ENCODE data around the gene TSEN34.

TSEN34 gene

GRCh38 chr19:54196536-54196935 lies 5.4 kb downstream of the TSEN34 start:
- no peak for DNase-seq (ENCODE audit: low read depth)
- no peak overlapping the region for H3K4me3 ChIP-seq (ENCODE audit: low read length)
- TF ChIP-seq CTCF (conservative IDR thresholded peaks at IDR 0.05; ENCODE audit: low read depth, low read length), result no peak

DNA sequence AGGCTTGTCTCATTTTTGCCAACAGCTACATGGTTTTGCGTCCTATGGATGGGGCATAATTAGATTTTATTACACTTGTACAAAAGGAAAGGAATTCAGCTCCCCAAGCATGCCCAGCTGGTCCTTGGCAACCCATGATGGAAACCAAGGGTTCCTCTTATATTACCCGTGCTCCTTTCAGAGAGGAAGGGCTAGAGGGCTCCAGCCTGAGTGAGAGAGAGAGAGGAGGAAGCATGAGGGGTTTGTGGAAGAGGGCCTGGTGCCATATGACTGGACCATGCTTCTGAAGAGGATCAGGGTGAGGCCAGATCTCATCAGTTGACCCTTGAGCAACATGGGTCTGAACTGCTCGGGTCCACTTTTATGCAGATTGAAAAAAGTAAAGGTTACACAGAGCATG lies 6.0 kb downstream of the TSEN34 start:
- no peak for TF ChIP-seq CTCF (conservative IDR thresholded peaks at IDR 0.05; ENCODE audit: low read depth, low read length)
- no peak for DNase-seq (ENCODE audit: low read depth)
- no peak overlapping the region for H3K4me3 ChIP-seq (ENCODE audit: low read length)

DNA sequence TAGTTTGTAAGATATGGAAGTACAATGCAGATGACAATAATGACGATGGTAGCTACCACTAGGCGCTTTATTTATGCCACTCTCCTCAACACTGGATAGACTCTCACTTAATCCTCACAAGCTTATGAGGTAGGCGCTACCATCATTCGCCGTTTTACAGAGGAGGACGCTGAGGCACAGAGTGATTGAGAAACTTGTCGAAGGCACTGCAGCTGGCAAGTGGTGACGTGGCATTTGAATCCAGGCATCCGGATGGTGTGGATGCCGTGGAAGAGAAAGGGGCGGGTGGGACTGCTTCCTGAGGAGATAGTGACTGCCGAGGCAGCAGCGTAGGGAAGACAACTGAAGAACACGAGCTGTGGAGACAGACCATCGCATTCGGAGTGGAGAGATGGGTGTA lies 8.3 kb downstream of the TSEN34 start:
- DNase-seq (ENCODE audit: low read depth), result no peak
- H3K4me3 ChIP-seq (ENCODE audit: low read length), result no peak overlapping the region
- TF ChIP-seq CTCF (conservative IDR thresholded peaks at IDR 0.05; ENCODE audit: low read depth, low read length), result no peak

DNA sequence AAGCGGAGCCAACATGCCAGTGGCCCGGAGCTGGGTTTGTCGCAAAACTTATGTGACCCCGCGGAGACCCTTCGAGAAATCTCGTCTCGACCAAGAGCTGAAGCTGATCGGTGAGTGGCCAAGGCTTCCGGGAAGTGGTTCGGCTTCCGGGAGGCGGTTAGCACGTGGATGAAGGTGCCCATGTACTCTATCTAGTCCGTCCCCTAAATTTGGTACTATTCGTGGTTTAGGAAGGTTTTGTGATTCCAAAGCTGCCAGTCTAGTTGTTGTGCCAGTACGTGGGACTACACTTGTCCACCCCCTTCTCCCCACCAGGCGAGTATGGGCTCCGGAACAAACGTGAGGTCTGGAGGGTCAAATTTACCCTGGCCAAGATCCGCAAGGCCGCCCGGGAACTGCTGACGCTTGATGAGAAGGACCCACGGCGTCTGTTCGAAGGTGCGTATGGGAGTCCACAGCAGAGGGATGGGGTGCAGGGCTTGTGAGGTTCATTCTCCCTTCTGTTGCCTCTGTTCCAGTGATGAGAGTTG lies 10.1 kb downstream of the TSEN34 start:
- TF ChIP-seq CTCF (conservative IDR thresholded peaks at IDR 0.05; ENCODE audit: low read depth, low read length), result no peak
- DNase-seq (ENCODE audit: low read depth), result no peak
- H3K4me3 ChIP-seq (ENCODE audit: low read length), result peak overlapping the region; percentile 94

DNA sequence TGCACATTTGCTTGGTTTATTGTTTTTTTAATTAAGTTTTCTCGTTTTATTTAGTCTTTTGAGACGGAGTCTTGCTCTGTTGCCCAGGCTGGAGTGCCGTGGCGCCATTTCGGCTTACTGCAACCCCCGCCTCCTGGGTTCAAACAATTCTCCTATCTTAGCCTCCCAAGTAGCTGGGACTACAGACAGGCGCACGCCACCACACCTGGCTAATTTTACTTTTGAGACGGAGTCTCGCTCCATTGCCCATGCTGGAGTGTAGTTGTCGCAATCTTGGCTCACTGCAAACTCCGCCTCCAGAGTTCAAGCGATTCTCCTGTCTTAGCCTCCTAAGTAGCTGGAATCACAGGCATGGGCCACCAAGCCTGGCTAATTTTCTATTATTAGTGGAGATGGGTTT lies 10.9 kb downstream of the TSEN34 start:
- TF ChIP-seq CTCF (conservative IDR thresholded peaks at IDR 0.05; ENCODE audit: low read depth, low read length), result no peak
- no peak for DNase-seq (ENCODE audit: low read depth)
- H3K4me3 ChIP-seq (ENCODE audit: low read length), result peak overlapping the region; percentile 94

DNA sequence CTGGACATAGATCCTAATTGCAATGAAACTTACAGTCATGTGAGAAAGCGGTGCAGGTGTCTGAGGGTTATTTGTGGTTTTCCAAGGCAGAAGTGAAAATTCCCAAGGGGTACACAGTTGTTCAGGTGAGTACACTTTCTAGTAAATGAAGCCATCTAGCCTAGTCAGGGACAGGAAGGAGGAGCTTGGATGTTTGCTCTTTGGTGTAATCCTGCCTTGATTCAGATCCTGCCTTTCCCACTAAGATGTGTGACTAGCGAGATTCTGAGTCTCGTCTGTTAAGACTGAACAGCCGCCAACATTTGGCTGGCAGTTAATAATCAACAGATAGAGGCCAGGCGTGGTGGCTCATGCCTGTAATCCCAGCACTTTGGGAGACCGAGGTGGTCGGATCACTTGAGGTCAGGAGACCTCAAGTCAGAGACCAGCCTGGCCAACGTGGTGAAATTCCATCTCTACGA lies 12.1 kb downstream of the TSEN34 start:
- peak overlapping the region; percentile 94 for H3K4me3 ChIP-seq (ENCODE audit: low read length)
- no peak for TF ChIP-seq CTCF (conservative IDR thresholded peaks at IDR 0.05; ENCODE audit: low read depth, low read length)
- DNase-seq (ENCODE audit: low read depth), result no peak

DNA sequence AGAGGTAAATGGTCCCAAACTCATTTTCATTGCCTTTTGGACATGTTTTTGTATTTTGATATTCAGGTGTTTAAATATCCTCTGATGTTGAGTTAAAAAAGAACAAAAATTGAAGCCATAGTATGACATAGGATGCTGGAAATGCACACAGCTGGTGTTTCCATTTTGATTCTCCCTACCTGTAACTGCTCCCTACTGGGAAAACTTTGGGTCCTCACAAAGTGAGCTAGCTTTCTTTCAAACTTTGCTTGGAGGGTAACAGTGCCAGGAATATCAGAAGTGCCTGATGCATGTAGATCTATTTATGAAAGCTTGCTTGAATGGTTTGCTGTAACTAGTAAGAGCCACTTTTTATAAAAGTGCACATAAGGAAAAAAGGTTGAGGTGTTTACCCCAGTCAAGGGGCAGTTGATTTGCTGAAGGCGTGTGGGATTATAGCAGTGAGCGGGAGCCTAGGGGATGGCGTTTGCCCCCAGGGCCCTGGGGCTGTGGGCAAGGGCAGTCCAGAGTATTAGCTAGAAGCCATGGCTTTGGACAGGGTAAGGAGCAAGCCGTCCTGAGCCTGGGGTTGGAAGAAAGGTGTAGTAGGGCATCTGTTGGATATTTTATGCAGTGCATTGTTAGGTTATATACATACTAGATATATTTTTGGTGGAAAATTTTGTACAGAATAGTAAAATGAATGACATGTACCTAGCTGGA lies 13.8 kb downstream of the TSEN34 start:
- TF ChIP-seq CTCF (conservative IDR thresholded peaks at IDR 0.05; ENCODE audit: low read depth, low read length), result no peak
- no peak for DNase-seq (ENCODE audit: low read depth)
- H3K4me3 ChIP-seq (ENCODE audit: low read length), result no peak overlapping the region

All from retinal pigment epithelial cell (primary cell).